IMR-90 (cell line): ENCODE results near the gene MRPL11. TPM values are rescaled to one million over a fixed set of nuclear protein-coding genes. Genes with fewer than 3 reads are reported as not detected.

Source experiments
- ATAC-seq: fragments of 200-7000 bp; cut with Tn5 transposase; 2 replicates; pipeline ENCODE4 v1.9.1; 2020; ENCODE audit warnings: low read depth, mild to moderate bottlenecking, moderate library complexity
- BruUV-seq: library from RNA; stranded (reverse); fragments of 400-500 nt; replicated peaks from 2 replicates; lab custom pipeline; 2021; lab: Mats Ljungman, UMichigan
- CTCF ChIA-PET: fragments of 300-600 bp; formaldehyde crosslinking; extraction: SDS; loops from one replicate; lab custom pipeline; 2021; ENCODE audit warnings: antibody characterized with exemption; lab: Yijun Ruan, JAX
- POLR2A ChIA-PET: fragments of 300-600 bp; sonication (Branson Sonifier 250); formaldehyde crosslinking; loops from one replicate; lab custom pipeline; 2022; ENCODE audit warnings: antibody characterized with exemption; ENCODE audit not compliant: unreplicated experiment; lab: Charles Lee
- DNase-seq: peaks from one replicate; pipeline ENCODE4 v3.0.0; 2013
- H2AFZ ChIP-seq: replicated peaks from 2 replicates; pipeline ENCODE3; 2013; ENCODE audit warnings: low read length, mild to moderate bottlenecking; ENCODE audit not compliant: poor library complexity
- H2AK5ac ChIP-seq: 2 replicates; pipeline ENCODE4 v1.6.1; 2013; ENCODE audit warnings: low read depth, low read length, inconsistent platforms
- H2AK9ac ChIP-seq: replicated peaks from 2 replicates; pipeline ENCODE3; 2013; ENCODE audit warnings: mild to moderate bottlenecking, low read depth, low read length, moderate library complexity; ENCODE audit not compliant: poor library complexity
- H2BK120ac ChIP-seq: 2 replicates; pipeline ENCODE4 v1.6.1; 2013; ENCODE audit warnings: low read depth, low read length, inconsistent platforms
- H2BK15ac ChIP-seq: 3 replicates; pipeline ENCODE4 v1.6.1; 2013; ENCODE audit warnings: low read depth, low read length, inconsistent platforms
- H2BK20ac ChIP-seq: 2 replicates; pipeline ENCODE4 v1.6.1; 2013; ENCODE audit warnings: low read depth, mild to moderate bottlenecking, inconsistent platforms, low read length, moderate library complexity
- H2BK5ac ChIP-seq: 2 replicates; pipeline ENCODE4 v1.6.1; 2013; ENCODE audit warnings: mild to moderate bottlenecking, low read depth, low read length, inconsistent platforms; ENCODE audit not compliant: poor library complexity, severe bottlenecking
- H3K14ac ChIP-seq: replicated peaks from 2 replicates; pipeline ENCODE4 v1.6.1; 2013; ENCODE audit warnings: low read depth, low read length, inconsistent platforms
- H3K18ac ChIP-seq: 2 replicates; pipeline ENCODE4 v1.6.1; 2013; ENCODE audit warnings: low read depth, low read length, control low read depth
- H3K23ac ChIP-seq: 2 replicates; pipeline ENCODE4 v1.6.1; 2013; ENCODE audit warnings: low read depth, low read length, inconsistent platforms
- H3K27ac ChIP-seq: 2 replicates; pipeline ENCODE4 v1.5.1; 2013; ENCODE audit warnings: mild to moderate bottlenecking, control low read depth, low read length; ENCODE audit not compliant: insufficient read depth
- H3K27me3 ChIP-seq: 2 replicates; pipeline ENCODE4 v1.6.1; 2013; ENCODE audit warnings: low read length; ENCODE audit not compliant: control insufficient read depth, insufficient read depth
- H3K36me3 ChIP-seq: 2 replicates; pipeline ENCODE4 v1.6.1; 2013; ENCODE audit warnings: low read length, mixed read lengths; ENCODE audit not compliant: control insufficient read depth, insufficient read depth
- H3K4ac ChIP-seq: 2 replicates; pipeline ENCODE4 v1.6.1; 2013; ENCODE audit warnings: low read depth, low read length, inconsistent platforms
- H3K4me1 ChIP-seq: 2 replicates; pipeline ENCODE4 v1.6.1; 2013; ENCODE audit warnings: low read length, mixed read lengths; ENCODE audit not compliant: control insufficient read depth, insufficient read depth
- H3K4me2 ChIP-seq: 2 replicates; pipeline ENCODE4 v1.6.1; 2013; ENCODE audit warnings: low read depth, mild to moderate bottlenecking, control low read depth, low read length, moderate library complexity
- H3K4me3 ChIP-seq: 2 replicates; pipeline ENCODE4 v1.5.1; 2013; ENCODE audit warnings: low read depth, mild to moderate bottlenecking, control low read depth, low read length, moderate library complexity; ENCODE audit not compliant: insufficient read depth
- H3K56ac ChIP-seq: 2 replicates; pipeline ENCODE4 v1.6.1; 2013; ENCODE audit warnings: low read length, inconsistent platforms; ENCODE audit not compliant: insufficient read depth; ENCODE audit errors: extremely low read depth
- H3K79me1 ChIP-seq, 2 experiments: 2 replicates each; pipeline ENCODE4 v1.6.1; 2013; ENCODE audit warnings: low read length in 2 of 2, inconsistent platforms in 1 of 2, low read depth in 1 of 2
- H3K9ac ChIP-seq: 2 replicates; pipeline ENCODE4 v1.6.1; 2013; ENCODE audit warnings: low read depth, low read length, control low read depth
- H3K9me1 ChIP-seq: 2 replicates; pipeline ENCODE4 v1.6.1; 2013; ENCODE audit warnings: low read length, inconsistent platforms; ENCODE audit not compliant: insufficient read depth
- H3K9me3 ChIP-seq: 2 replicates; pipeline ENCODE4 v1.6.1; 2013; ENCODE audit warnings: low read length; ENCODE audit not compliant: control insufficient read depth, insufficient read depth
- H4K20me1 ChIP-seq: 2 replicates; pipeline ENCODE4 v1.6.1; 2013; ENCODE audit warnings: low read length, inconsistent platforms; ENCODE audit not compliant: insufficient read depth
- H4K5ac ChIP-seq: 2 replicates; pipeline ENCODE4 v1.6.1; 2013; ENCODE audit warnings: mild to moderate bottlenecking, low read depth, low read length, control low read depth
- H4K8ac ChIP-seq, 2 experiments: 2 replicates each; pipeline ENCODE4 v1.6.1; 2013; ENCODE audit warnings: low read depth in 2 of 2, low read length in 2 of 2, control low read depth in 1 of 2, inconsistent platforms in 1 of 2
- H4K91ac ChIP-seq: 2 replicates; pipeline ENCODE4 v1.6.1; 2013; ENCODE audit warnings: low read depth, low read length, inconsistent platforms; ENCODE audit not compliant: insufficient read depth
- CHD1 ChIP-seq: IDR thresholded peaks from 2 replicates; pipeline ENCODE4 v1.6.1; 2012; ENCODE audit warnings: low read depth, low read length, improper control_type of control experiment
- CTCF ChIP-seq: conservative IDR thresholded peaks from 2 replicates; pipeline ENCODE4 v1.5.1; 2012; ENCODE audit warnings: mild to moderate bottlenecking, low read depth, low read length, improper control_type of control experiment
- FOS ChIP-seq: fragments of 150-350 bp; IDR thresholded peaks from 2 replicates; pipeline ENCODE4 v1.6.1; 2016; ENCODE audit warnings: low read depth, low read length
- MXI1 ChIP-seq: IDR thresholded peaks from 2 replicates; pipeline ENCODE4 v1.6.1; 2012; ENCODE audit warnings: low read depth, mild to moderate bottlenecking, low read length, moderate library complexity, borderline replicate concordance
- NFE2L2 ChIP-seq: fragments of 150-350 bp; IDR thresholded peaks from 2 replicates; pipeline ENCODE4 v1.6.1; 2016; ENCODE audit warnings: low read depth, mild to moderate bottlenecking, low read length
- RCOR1 ChIP-seq: IDR thresholded peaks from 2 replicates; pipeline ENCODE4 v1.6.1; 2012; ENCODE audit warnings: mild to moderate bottlenecking, low read length, improper control_type of control experiment; ENCODE audit not compliant: insufficient replicate concordance
- RFX5 ChIP-seq: IDR thresholded peaks from 2 replicates; pipeline ENCODE4 v1.8.0; 2012; ENCODE audit warnings: low read depth, mild to moderate bottlenecking, low read length, moderate library complexity
- SMC3 ChIP-seq: fragments of 150-350 bp; IDR thresholded peaks from 2 replicates; pipeline ENCODE4 v1.6.1; 2016; ENCODE audit warnings: low read depth, mild to moderate bottlenecking, antibody characterized with exemption, low read length, moderate library complexity
- USF2 ChIP-seq: fragments of 150-350 bp; IDR thresholded peaks from 2 replicates; pipeline ENCODE4 v1.6.1; 2017; ENCODE audit warnings: mild to moderate bottlenecking, antibody characterized with exemption, low read length, low read depth
- dilution Hi-C: fragments of 300-500 bp; cut with HindIII; formaldehyde crosslinking; loops from one replicate; pipeline ENCODE4 v1.14.3; 2018; ENCODE audit warnings: low sequenced_read_pairs; ENCODE audit not compliant: unreplicated experiment
- in situ Hi-C: fragments of 300-500 bp; cut with MboI; formaldehyde crosslinking; loops from 3 replicates; pipeline ENCODE4 v1.14.3; 2019; ENCODE audit warnings: low sequenced_read_pairs, inconsistent platforms, mixed read lengths
- intact Hi-C: fragments of 100-400 bp; cut with micrococcal nuclease; formaldehyde crosslinking; loops from 2 replicates; pipeline ENCODE4 v1.10.0; 2022
- polyA plus RNA-seq, 3 experiments: library from polyadenylated mRNA; depleted of rRNA; stranded (reverse); fragments of >200 nt; gene quantifications; 2 replicates each; pipeline ENCODE4 v1.2.3, GENCODE V29; 2012; ENCODE audit warnings: low replicate concordance in 1 of 3
- total RNA-seq: library from RNA; depleted of rRNA; stranded (reverse); fragments of >200 nt; gene quantifications from 2 replicates; pipeline ENCODE4 v1.2.3, GENCODE V29; 2012

The MRPL11 gene
- total and polyA plus RNA-seq, 2 of the 4 experiments (the other 2 are of a cell fraction): 45.5 to 45.6 TPM

- no peaks in the 10 kb centered on the region for H3K79me1 ChIP-seq
- ChIA-PET POLR2A (no interaction called here), CTCF (no interaction called here)
- no peak overlapping the region for H3K18ac ChIP-seq
- 0 out of 2 replicates have a peak, but pooled peaks cover 2% of the 10 kb centered on the region for H3K9me1 ChIP-seq
- BruUV-seq: no TSS peak
- no peak overlapping the region for H3K56ac ChIP-seq
- H4K20me1 ChIP-seq: 0 out of 2 replicates have a peak, but pooled peaks cover 2% of the 10 kb centered on the region
- no peak overlapping the region for H2BK5ac ChIP-seq
- H3K4me2 ChIP-seq: no peak overlapping the region
- H3K4me3 ChIP-seq: no peak overlapping the region
- no peak overlapping the region for H2BK120ac ChIP-seq
- no peak overlapping the region for H2AFZ ChIP-seq
- no peak overlapping the region for H3K9ac ChIP-seq
- no peak overlapping the region for H4K91ac ChIP-seq
- no peak overlapping the region for H3K14ac ChIP-seq
- H2AK9ac ChIP-seq: no peak overlapping the region
- DNase-seq (no peak), ATAC-seq (no peak)
- H4K5ac ChIP-seq: no peak overlapping the region
- H2BK20ac ChIP-seq: no peak overlapping the region
- H3K23ac ChIP-seq: no peak overlapping the region
- H2BK15ac ChIP-seq: no peak overlapping the region
- dilution Hi-C loops (no loop called here), intact Hi-C loops (no loop called here), in situ Hi-C loops (no loop called here)
- H3K27ac ChIP-seq: no peak overlapping the region
- TF ChIP-seq RFX5: no peak
- TF ChIP-seq RCOR1: no peak
- TF ChIP-seq MXI1: no peak
- no peak for TF ChIP-seq SMC3
- TF ChIP-seq USF2: no peak
- TF ChIP-seq NFE2L2: no peak
- no peak for TF ChIP-seq CTCF
- no peak for TF ChIP-seq FOS
- no peak for TF ChIP-seq CHD1
- H2AK5ac ChIP-seq: no peak overlapping the region
- peaks cover 6% of the 10 kb centered on the region for H3K4me1 ChIP-seq
- H3K4ac ChIP-seq: no peak overlapping the region
- no peak overlapping the region for H4K8ac ChIP-seq
- H3K36me3 ChIP-seq: no peaks in the 10 kb centered on the region
- H3K27me3 ChIP-seq: peaks cover 35% of the 10 kb centered on the region
- H3K9me3 ChIP-seq: peaks cover 5% of the 10 kb centered on the region
Observed at GRCh38 chr11:66447012-66447411, 8.4 kb upstream of the MRPL11 start.
